ENCODE measurements around the gene PSEN2. TPM values are rescaled to one million over a fixed set of nuclear protein-coding genes. Genes with fewer than 3 reads are reported as not detected.

The PSEN2 gene
- total RNA-seq, 1 donor from 2014 or later = 19.8 TPM

GRCh38 chr1:226886122-226886901 is 15.9 kb downstream of the PSEN2 start:
- Mint-ChIP-seq H3K4me3 (ENCODE audit: unreplicated experiment) (no peak overlapping the region), H3K36me3 (ENCODE audit: low read depth, unreplicated experiment) (peaks cover 31% of the 10 kb centered on the region), H3K9me3 (ENCODE audit: unreplicated experiment) (no peaks in the 10 kb centered on the region), H3K4me1 (ENCODE audit: unreplicated experiment) (peaks cover 26% of the 10 kb centered on the region), H3K27me3 (ENCODE audit: unreplicated experiment) (peaks cover 6% of the 10 kb centered on the region), H3K27ac (ENCODE audit: unreplicated experiment) (no peak overlapping the region)
- no peak for DNase-seq (ENCODE audit: low spot score)
- no peak for TF ChIP-seq CTCF (IDR thresholded peaks at IDR 0.05; ENCODE audit: unreplicated experiment)

DNA sequence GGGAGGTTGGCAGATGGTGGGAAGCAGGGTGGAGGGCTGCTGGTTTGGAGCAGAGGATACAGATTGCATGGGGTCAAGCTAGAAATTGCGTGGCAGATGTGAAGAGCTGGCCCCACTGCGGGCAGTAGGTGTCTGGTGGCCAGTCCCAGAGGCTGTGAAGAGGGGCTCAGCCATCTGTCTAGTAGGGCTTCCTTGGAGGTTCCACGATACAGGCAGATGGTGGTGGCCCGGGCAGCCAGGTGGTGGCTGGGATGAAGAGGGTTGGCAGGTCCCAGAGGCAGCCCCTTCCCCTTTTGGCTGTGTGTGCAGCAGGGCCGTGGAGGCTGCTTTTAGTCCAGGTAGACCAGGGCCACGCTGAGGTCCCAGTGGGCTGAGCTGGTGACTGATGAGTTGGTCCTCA is 16.6 kb downstream of the PSEN2 start:
- Mint-ChIP-seq H3K36me3 (ENCODE audit: low read depth, unreplicated experiment) (peaks cover 29% of the 10 kb centered on the region), H3K4me3 (ENCODE audit: unreplicated experiment) (no peak overlapping the region), H3K9me3 (ENCODE audit: unreplicated experiment) (no peaks in the 10 kb centered on the region), H3K4me1 (ENCODE audit: unreplicated experiment) (peaks cover 31% of the 10 kb centered on the region), H3K27ac (ENCODE audit: unreplicated experiment) (no peak overlapping the region), H3K27me3 (ENCODE audit: unreplicated experiment) (peaks cover 6% of the 10 kb centered on the region)
- TF ChIP-seq CTCF (IDR thresholded peaks at IDR 0.05; ENCODE audit: unreplicated experiment) = no peak
- DNase-seq (ENCODE audit: low spot score) = no peak

GRCh38 chr1:226888021-226888420 is 17.6 kb downstream of the PSEN2 start:
- no peak for TF ChIP-seq CTCF (IDR thresholded peaks at IDR 0.05; ENCODE audit: unreplicated experiment)
- Mint-ChIP-seq H3K4me3 (ENCODE audit: unreplicated experiment) (peak overlapping the region; percentile 42), H3K9me3 (ENCODE audit: unreplicated experiment) (no peaks in the 10 kb centered on the region), H3K27me3 (ENCODE audit: unreplicated experiment) (peaks cover 5% of the 10 kb centered on the region), H3K36me3 (ENCODE audit: low read depth, unreplicated experiment) (peaks cover 23% of the 10 kb centered on the region), H3K4me1 (ENCODE audit: unreplicated experiment) (peaks cover 37% of the 10 kb centered on the region), H3K27ac (ENCODE audit: unreplicated experiment) (no peak overlapping the region)
- no peak for DNase-seq (ENCODE audit: low spot score)

- peaks cover 5% of the 10 kb centered on the region for H3K27me3 Mint-ChIP-seq (ENCODE audit: unreplicated experiment)
- DNase-seq (ENCODE audit: low spot score) = no peak
- H3K36me3 Mint-ChIP-seq (ENCODE audit: low read depth, unreplicated experiment) = peaks cover 21% of the 10 kb centered on the region
- H3K27ac Mint-ChIP-seq (ENCODE audit: unreplicated experiment) = no peak overlapping the region
- no peak overlapping the region for H3K4me3 Mint-ChIP-seq (ENCODE audit: unreplicated experiment)
- peaks cover 35% of the 10 kb centered on the region for H3K4me1 Mint-ChIP-seq (ENCODE audit: unreplicated experiment)
- no peaks in the 10 kb centered on the region for H3K9me3 Mint-ChIP-seq (ENCODE audit: unreplicated experiment)
- TF ChIP-seq CTCF (IDR thresholded peaks at IDR 0.05; ENCODE audit: unreplicated experiment) = no peak
Observed at GRCh38 chr1:226888816-226889215, 18.4 kb downstream of the PSEN2 start.

DNA sequence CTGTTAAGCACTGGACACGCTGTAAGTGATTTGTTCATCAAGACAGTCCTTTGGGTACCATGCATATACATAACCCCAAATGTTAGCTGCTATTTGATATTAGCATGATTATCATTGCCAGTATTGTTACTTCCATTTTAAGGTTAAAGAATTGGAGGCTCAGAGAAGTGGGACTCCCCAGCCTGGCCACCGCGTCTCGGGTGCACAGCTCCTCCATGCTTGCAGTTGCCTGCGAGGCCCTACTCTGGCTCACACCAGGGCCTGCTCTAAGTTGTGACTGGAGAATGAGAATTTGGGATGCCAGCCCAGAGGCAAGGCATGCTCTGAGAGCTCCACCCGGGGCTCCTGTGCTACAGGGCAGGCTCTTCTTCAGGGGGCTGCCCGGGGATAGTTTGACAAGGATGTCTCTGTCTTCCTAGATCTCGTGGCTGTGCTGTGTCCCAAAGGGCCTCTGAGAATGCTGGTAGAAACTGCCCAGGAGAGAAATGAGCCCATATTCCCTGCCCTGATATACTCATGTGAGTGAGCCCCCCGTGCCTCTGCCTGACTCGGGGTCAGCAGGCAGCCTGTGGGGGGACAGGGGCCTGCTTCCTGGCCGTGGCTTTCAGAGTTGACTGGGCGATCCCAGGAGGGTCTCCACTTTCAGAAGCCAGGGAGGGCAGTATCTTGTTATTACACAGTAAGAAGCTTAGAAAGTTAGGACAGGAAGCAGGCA is 19.4 kb downstream of the PSEN2 start:
- peaks cover 26% of the 10 kb centered on the region for H3K4me1 Mint-ChIP-seq (ENCODE audit: unreplicated experiment)
- no peak overlapping the region for H3K4me3 Mint-ChIP-seq (ENCODE audit: unreplicated experiment)
- no peak overlapping the region for H3K27ac Mint-ChIP-seq (ENCODE audit: unreplicated experiment)
- TF ChIP-seq CTCF (IDR thresholded peaks at IDR 0.05; ENCODE audit: unreplicated experiment) = no peak
- DNase-seq (ENCODE audit: low spot score) = no peak
- H3K27me3 Mint-ChIP-seq (ENCODE audit: unreplicated experiment) = peaks cover 5% of the 10 kb centered on the region
- peaks cover 18% of the 10 kb centered on the region for H3K36me3 Mint-ChIP-seq (ENCODE audit: low read depth, unreplicated experiment)
- no peaks in the 10 kb centered on the region for H3K9me3 Mint-ChIP-seq (ENCODE audit: unreplicated experiment)
